Upper lobe of right lung (tissue), 1 donor: ENCODE data around the gene DLK2. TPM values are rescaled to one million over a fixed set of nuclear protein-coding genes. Genes with fewer than 3 reads are reported as not detected.
A peak's percentile ranks its signal among the peaks of the same experiment; 100 is the strongest.
"Not testable (repeated sequence)": the region's sequence is repeated elsewhere in the genome, so short reads cannot be mapped to it uniquely, and the experiment has no call there.

ENCODE experiments used
- ATAC-seq: fragments of 200-7000 bp; cut with Tn5 transposase; one replicate; pipeline ENCODE4 v1.9.1; 2020; ENCODE audit warnings: mild to moderate bottlenecking, moderate library complexity
- DNase-seq: peaks from one replicate; pipeline ENCODE4 v3.0.0-alpha.2; 2020
- H3K27ac ChIP-seq: fragments of 200-600 bp; one replicate; pipeline ENCODE4 v1.8.0; 2022
- H3K27me3 ChIP-seq: fragments of 200-600 bp; one replicate; pipeline ENCODE4 v1.8.0; 2022; ENCODE audit warnings: mild to moderate bottlenecking
- H3K36me3 ChIP-seq: fragments of 200-600 bp; one replicate; pipeline ENCODE4 v1.8.0; 2022
- H3K4me1 ChIP-seq: fragments of 200-600 bp; one replicate; pipeline ENCODE4 v1.8.0; 2022
- H3K4me3 ChIP-seq: fragments of 200-600 bp; one replicate; pipeline ENCODE4 v1.8.0; 2022; ENCODE audit warnings: mild to moderate bottlenecking
- H3K9me3 ChIP-seq: fragments of 200-600 bp; one replicate; pipeline ENCODE4 v1.8.0; 2022
- CTCF ChIP-seq: fragments of 200-600 bp; IDR thresholded peaks from one replicate; pipeline ENCODE4 v1.8.0; 2022; ENCODE audit warnings: antibody characterized with exemption
- intact Hi-C: fragments of 100-400 bp; cut with DNase I; formaldehyde crosslinking; loops from one replicate; pipeline ENCODE4 v1.11.0; 2022
- long read RNA-seq: library from polyadenylated mRNA; unstranded; transcript quantifications from one replicate; pipeline ENCODE4 v2.0.0, GENCODE V29; 2021
- total RNA-seq: library from RNA; stranded (reverse); fragmentation: NEBNext Ultra II Directional; extraction: Animal tissue kit (Norgen Biotek cat#: 25700); gene quantifications from one replicate; pipeline ENCODE4 v1.2.1, GENCODE V29; 2021
- donor health status: DM: no; HTN: yes; CAD: no; lungs with severe emphysema.

DLK2 gene
- total RNA-seq: 0.23 TPM
- long read RNA-seq: 0 reads

- Histone ChIP-seq H3K36me3 (peaks cover 8% of the 10 kb centered on the region), H3K27ac (no peak within 1 kb of the TSS), H3K9me3 (no peaks in the 10 kb centered on the region), H3K27me3 (peaks cover 24% of the 10 kb centered on the region), H3K4me1 (peaks cover 4% of the 10 kb centered on the region), H3K4me3 (peak within 1 kb of the TSS; percentile 53)
- no peak for TF ChIP-seq CTCF
- intact Hi-C loops: loop anchor here (10.0 kb wide), 1 partner anchor 49 kb away; no protein-coding TSS in a partner anchor
- DNase-seq (no peak), ATAC-seq (peak; percentile 1)
These were observed at the start of gene DLK2 for GRCh38 chr6:43455531-43456428. Gene DLK2, minus strand, starts transcription at chr6:43455548. Its CDS starts 723 bp downstream, at chr6:43454825.

GRCh38 chr6:43503443-43503842 lies 48.1 kb upstream of the DLK2 start:
- DNase-seq: no peak
- ATAC-seq: no peak
- no peak overlapping the region for H3K27ac ChIP-seq
- H3K4me3 ChIP-seq: no peak overlapping the region
- no peaks in the 10 kb centered on the region for H3K27me3 ChIP-seq
- peaks cover 62% of the 10 kb centered on the region for H3K36me3 ChIP-seq
- peaks cover 7% of the 10 kb centered on the region for H3K4me1 ChIP-seq
- H3K9me3 ChIP-seq: no peaks in the 10 kb centered on the region
- intact Hi-C loops: loop anchor here (10.0 kb wide), 2 partner anchors 49 to 119 kb away; partner anchors contain the start of gene DLK2
- no peak for TF ChIP-seq CTCF

- Histone ChIP-seq H3K27ac (no peak overlapping the region), H3K4me1 (peaks cover 7% of the 10 kb centered on the region), H3K36me3 (peaks cover 70% of the 10 kb centered on the region), H3K27me3 (no peaks in the 10 kb centered on the region), H3K4me3 (no peak overlapping the region), H3K9me3 (no peaks in the 10 kb centered on the region)
- DNase-seq (no peak), ATAC-seq (no peak)
- intact Hi-C loops: loop anchor here (10.0 kb wide), 2 partner anchors 48 to 118 kb away; partner anchors contain the start of gene DLK2
- no peak for TF ChIP-seq CTCF
These were observed 47.3 kb upstream of the DLK2 start for GRCh38 chr6:43502666-43503065.

GRCh38 chr6:43500921-43501320 lies 45.6 kb upstream of the DLK2 start:
- TF ChIP-seq CTCF: no peak
- no peak overlapping the region for H3K4me3 ChIP-seq
- DNase-seq (no peak), ATAC-seq (no peak)
- intact Hi-C loops: loop anchor here (10.0 kb wide), 2 partner anchors 46 to 116 kb away; partner anchors contain the start of gene DLK2
- peaks cover 72% of the 10 kb centered on the region for H3K36me3 ChIP-seq
- no peak overlapping the region for H3K27ac ChIP-seq
- H3K9me3 ChIP-seq: no peaks in the 10 kb centered on the region
- no peaks in the 10 kb centered on the region for H3K27me3 ChIP-seq
- H3K4me1 ChIP-seq: peaks cover under 1% of the 10 kb centered on the region

- ATAC-seq (no peak), DNase-seq (no peak)
- TF ChIP-seq CTCF: no peak
- no peak overlapping the region for H3K4me3 ChIP-seq
- no peaks in the 10 kb centered on the region for H3K27me3 ChIP-seq
- peaks cover 10% of the 10 kb centered on the region for H3K4me1 ChIP-seq
- no peaks in the 10 kb centered on the region for H3K9me3 ChIP-seq
- peaks cover 62% of the 10 kb centered on the region for H3K36me3 ChIP-seq
- H3K27ac ChIP-seq: peak overlapping the region; percentile 37
- intact Hi-C loops: no loop called here
These were observed 43.9 kb upstream of the DLK2 start for GRCh38 chr6:43499028-43499815.

- DNase-seq, H3K4me3 ChIP-seq, intact Hi-C loops, H3K9me3 ChIP-seq, ATAC-seq, H3K27me3 ChIP-seq, H3K4me1 ChIP-seq: not testable (repeated sequence)
- Histone ChIP-seq H3K27ac (peak overlapping the region; percentile 37), H3K36me3 (peaks cover 52% of the 10 kb centered on the region)
These were observed 42.9 kb upstream of the DLK2 start for GRCh38 chr6:43498291-43498690.
